Psoas muscle (tissue), 8 donors: ENCODE measurements around the gene BCKDHB. TPM values are rescaled to one million over a fixed set of nuclear protein-coding genes. Genes with fewer than 3 reads are reported as not detected.
"Not testable (repeated sequence)": the region's sequence is repeated elsewhere in the genome, so short reads cannot be mapped to it uniquely, and the experiment has no call there.

Source experiments
- ATAC-seq, 4 donors: fragments of 200-7000 bp; cut with Tn5 transposase; one replicate each; pipeline ENCODE4 v1.9.1; 2020; ENCODE audit warnings: moderate library complexity in 3 of 4, mild to moderate bottlenecking in 2 of 4
- DNase-seq, 2 donors: peaks; one replicate each; pipeline ENCODE4 v3.0.0-alpha.2; 2020
- H3K27ac ChIP-seq: fragments of 200-600 bp; one replicate; pipeline ENCODE4 v1.8.0; 2022
- H3K27me3 ChIP-seq, 3 donors: fragments of 200-600 bp in 1 of 3; one replicate each; pipeline versions ENCODE4 v1.6.1 to v1.8.0; 2013 to 2022; ENCODE audit warnings: low read length in 2 of 3, mild to moderate bottlenecking in 2 of 3, moderate library complexity in 1 of 3; ENCODE audit not compliant: insufficient read depth in 3 of 3
- H3K36me3 ChIP-seq, 2 donors: fragments of 200-600 bp in 1 of 2; one replicate each; pipeline versions ENCODE4 v1.6.1 to v1.8.0; 2013 to 2022; ENCODE audit warnings: low read depth in 1 of 2, mild to moderate bottlenecking in 1 of 2, moderate library complexity in 1 of 2; ENCODE audit not compliant: insufficient read depth in 1 of 2
- H3K4me1 ChIP-seq: fragments of 200-600 bp; one replicate; pipeline ENCODE4 v1.8.0; 2022
- H3K4me3 ChIP-seq: fragments of 200-600 bp; one replicate; pipeline ENCODE4 v1.8.0; 2022; ENCODE audit warnings: mild to moderate bottlenecking
- H3K9me3 ChIP-seq: fragments of 200-600 bp; one replicate; pipeline ENCODE4 v1.8.0; 2022
- WGBS, 3 donors: extraction: QIAGEN DNeasy Blood & Tissue Kit; methylation state at CpG; one replicate each; pipeline versions ENCODE4 v1.1.6 to v1.1.7; 2013; 5-methylcytosine and 5-hydroxymethylcytosine counted together
- intact Hi-C, 2 donors: fragments of 100-400 bp; cut with DNase I; formaldehyde crosslinking; loops; one replicate each; pipeline versions ENCODE4 v1.11.0 to v1.14.2; 2022
- polyA plus RNA-seq, 3 donors: library from polyadenylated mRNA; stranded (reverse); fragments of 200-250 nt; gene quantifications; one replicate each; pipeline ENCODE4 v1.2.3, GENCODE V29; 2013
- total RNA-seq, 4 donors: library from RNA; stranded (reverse); fragmentation: NEBNext Ultra II Directional in 2 of 4; extraction: Animal tissue kit (Norgen Biotek cat#: 25700) in 2 of 4; gene quantifications; one replicate each; pipeline versions ENCODE4 v1.2.1 to v1.2.4, GENCODE V29; 2021 to 2023
- TF ChIP-seq, protein P1 (sequence below): fragments of 200-600 bp; IDR thresholded peaks from one replicate; pipeline ENCODE4 v1.8.0; 2022; ENCODE audit warnings: antibody characterized with exemption
- donor health status: healthy with polysubstance abuse.
- donor health status: DM: no; HTN: no; CAD: no; lungs with moderate emphysema.
- donor health status: Bipolar disorder and iron deficiency.
- donor health status: healthy.
- donor health status: DM: yes; HTN: yes; CAD: no.
- donor health status: DM: no; HTN: no; CAD: no.
- donor health status: DM: no; HTN: no; CAD: no.
- donor health status: DM: yes; HTN: yes; CAD: no.

Gene BCKDHB
- total and polyA plus RNA-seq, 7 donors = 3.2 to 13.9 (median 6.7) TPM

DNA sequence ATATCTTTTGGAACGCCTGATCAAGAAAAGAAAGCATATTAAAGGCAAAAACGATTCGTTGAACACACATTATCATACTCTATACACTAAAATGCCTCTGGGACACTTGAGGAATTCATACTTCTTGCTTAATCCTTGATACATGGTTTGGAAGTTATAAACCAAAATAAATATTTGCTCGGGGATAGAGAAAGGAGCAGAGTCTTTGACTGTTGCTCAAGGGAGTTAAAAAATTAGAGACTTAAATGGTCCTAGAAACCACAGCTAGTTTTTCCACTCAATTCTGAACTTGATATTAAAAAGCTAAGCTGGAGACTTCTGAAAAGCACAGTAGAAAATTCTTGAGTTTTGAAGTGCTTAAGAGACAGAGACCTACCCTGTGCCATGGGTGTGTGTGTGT, 98.9 kb downstream of the BCKDHB start:
- H3K9me3 ChIP-seq = no peaks in the 10 kb centered on the region
- 87 to 93% (median 92%) methylated on average over 4 of the region's 4 CpGs for WGBS, 3 donors
- no peaks in the 10 kb centered on the region for H3K27me3 ChIP-seq
- no peak overlapping the region for H3K4me3 ChIP-seq
- peaks cover 3% of the 10 kb centered on the region for H3K4me1 ChIP-seq
- H3K27ac ChIP-seq = no peak overlapping the region
- H3K36me3 ChIP-seq = peaks cover 0 to 3% of the 10 kb centered on the region in 2 donors
- TF ChIP-seq, protein P1, sequence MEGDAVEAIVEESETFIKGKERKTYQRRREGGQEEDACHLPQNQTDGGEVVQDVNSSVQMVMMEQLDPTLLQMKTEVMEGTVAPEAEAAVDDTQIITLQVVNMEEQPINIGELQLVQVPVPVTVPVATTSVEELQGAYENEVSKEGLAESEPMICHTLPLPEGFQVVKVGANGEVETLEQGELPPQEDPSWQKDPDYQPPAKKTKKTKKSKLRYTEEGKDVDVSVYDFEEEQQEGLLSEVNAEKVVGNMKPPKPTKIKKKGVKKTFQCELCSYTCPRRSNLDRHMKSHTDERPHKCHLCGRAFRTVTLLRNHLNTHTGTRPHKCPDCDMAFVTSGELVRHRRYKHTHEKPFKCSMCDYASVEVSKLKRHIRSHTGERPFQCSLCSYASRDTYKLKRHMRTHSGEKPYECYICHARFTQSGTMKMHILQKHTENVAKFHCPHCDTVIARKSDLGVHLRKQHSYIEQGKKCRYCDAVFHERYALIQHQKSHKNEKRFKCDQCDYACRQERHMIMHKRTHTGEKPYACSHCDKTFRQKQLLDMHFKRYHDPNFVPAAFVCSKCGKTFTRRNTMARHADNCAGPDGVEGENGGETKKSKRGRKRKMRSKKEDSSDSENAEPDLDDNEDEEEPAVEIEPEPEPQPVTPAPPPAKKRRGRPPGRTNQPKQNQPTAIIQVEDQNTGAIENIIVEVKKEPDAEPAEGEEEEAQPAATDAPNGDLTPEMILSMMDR = no peak
- DNase-seq = no peak
- no peak for ATAC-seq
- intact Hi-C loops = no loop called here

DNA sequence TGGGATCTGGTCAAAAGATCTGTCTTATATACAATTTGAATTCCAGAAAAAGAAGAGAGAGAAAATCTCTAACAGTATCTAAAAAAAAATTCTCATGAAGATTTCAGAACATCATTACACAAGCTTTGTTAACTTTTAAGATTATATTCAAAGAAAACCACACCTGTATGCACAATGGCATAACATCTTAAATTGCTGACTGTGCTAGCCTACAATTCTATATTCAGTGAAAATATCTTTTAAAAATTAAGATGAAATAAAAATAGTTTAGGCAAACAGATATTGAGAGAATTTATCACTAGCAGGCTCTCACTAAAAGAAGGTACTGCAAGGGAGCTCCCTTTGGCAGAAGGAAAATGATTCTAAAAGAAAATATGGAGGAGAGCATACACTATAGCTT, 100.3 kb downstream of the BCKDHB start:
- no peak for DNase-seq
- Histone ChIP-seq H3K4me3 (no peak overlapping the region), H3K36me3 (peaks cover 0 to 3% of the 10 kb centered on the region in 2 donors), H3K4me1 (peaks cover 14% of the 10 kb centered on the region), H3K27ac (no peak overlapping the region), H3K9me3 (no peaks in the 10 kb centered on the region), H3K27me3 (no peaks in the 10 kb centered on the region)
- ATAC-seq = no peak
- TF ChIP-seq, protein P1 = no peak
- intact Hi-C loops = no loop called here

DNA sequence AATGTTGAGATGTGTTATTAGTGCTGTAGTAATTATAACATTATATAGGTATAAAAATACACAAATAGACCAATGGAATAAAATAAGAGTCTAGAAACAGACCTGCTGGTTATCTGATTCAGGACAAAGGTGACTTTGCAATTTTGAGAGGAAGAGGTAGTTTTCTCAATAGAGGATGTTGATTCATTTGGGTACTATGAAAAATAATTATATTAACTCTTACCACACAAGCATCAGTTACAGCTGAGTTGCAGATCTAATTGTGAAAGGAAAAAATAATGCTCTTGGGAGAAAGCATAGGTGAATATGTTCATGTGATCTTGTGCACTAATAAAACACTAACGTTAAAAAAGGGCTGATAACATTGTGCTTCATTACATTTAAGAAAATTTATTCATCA, 103.0 kb downstream of the BCKDHB start:
- intact Hi-C loops = no loop called here
- H3K27ac ChIP-seq = no peak overlapping the region

DNA sequence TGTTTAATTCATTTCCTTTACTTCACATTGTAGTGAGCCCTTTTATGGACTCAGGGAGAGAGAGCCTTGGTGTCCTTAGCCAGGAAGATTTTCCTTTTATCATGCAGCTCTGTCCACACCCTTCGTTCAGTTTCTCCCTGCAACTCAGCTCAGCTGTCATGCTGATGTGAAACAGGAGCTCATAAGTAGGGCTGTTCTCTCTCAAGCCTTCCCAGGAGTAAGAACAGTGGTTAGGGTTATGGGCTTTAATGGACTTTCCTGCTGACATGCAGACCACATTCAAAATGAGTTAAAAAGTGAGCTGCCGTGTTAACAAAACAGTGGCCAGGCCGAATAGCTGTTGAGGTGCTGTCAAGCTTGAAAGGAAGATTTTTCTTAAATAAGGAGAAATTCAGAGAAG, 104.1 kb downstream of the BCKDHB start:
- intact Hi-C loops = loop anchor here in 1 of 2 donors (10.0 kb wide), 1 partner anchor 1544 kb away; the partner anchor contains the start of gene TENT5A
- Histone ChIP-seq H3K36me3 (no peaks in the 10 kb centered on the region), H3K4me1 (peaks cover 14% of the 10 kb centered on the region), H3K27me3 (no peaks in the 10 kb centered on the region), H3K4me3 (no peak overlapping the region), H3K9me3 (no peaks in the 10 kb centered on the region), H3K27ac (no peak overlapping the region)
- TF ChIP-seq, protein P1 = no peak
- ATAC-seq (peak; percentile 67 to 86 (median 78)), DNase-seq (no peak)
- WGBS, 3 donors = 31 to 53% (median 42%) methylated on average over 3 of the region's 3 CpGs

More for the DNA sequence above, 103.0 kb downstream of the BCKDHB start:
- 72 to 83% (median 79%) methylated on average over 1 of the region's 1 CpG for WGBS, 3 donors
- ATAC-seq (no peak), DNase-seq (no peak)
- H3K4me3 ChIP-seq = no peak overlapping the region
- peaks cover 14% of the 10 kb centered on the region for H3K4me1 ChIP-seq
- no peaks in the 10 kb centered on the region for H3K9me3 ChIP-seq
- TF ChIP-seq, protein P1 = no peak
- peaks cover 0 to 3% of the 10 kb centered on the region in 2 donors for H3K36me3 ChIP-seq
- H3K27me3 ChIP-seq = no peaks in the 10 kb centered on the region

DNA sequence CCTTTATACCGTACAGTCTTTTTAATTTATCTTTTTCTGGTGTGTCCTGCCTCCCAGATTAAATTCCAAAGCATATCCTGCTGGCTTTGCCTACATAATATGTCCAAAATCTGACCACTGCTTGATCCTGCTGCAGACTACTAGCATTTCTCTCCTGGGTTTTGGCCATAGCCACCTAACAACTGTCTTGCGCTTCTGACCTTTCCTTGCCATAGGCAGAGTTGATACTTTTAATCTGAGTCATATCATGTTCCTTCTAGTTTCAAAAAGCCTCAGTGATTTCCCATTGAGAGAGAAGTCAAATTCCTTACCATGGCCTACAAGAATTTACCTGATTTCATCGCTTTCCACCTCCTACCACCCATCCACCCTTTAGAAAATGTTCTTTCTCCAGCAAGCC, 104.8 kb downstream of the BCKDHB start:
- DNase-seq = no peak
- H3K27ac ChIP-seq = no peak overlapping the region
- no peaks in the 10 kb centered on the region for H3K36me3 ChIP-seq
- H3K27me3 ChIP-seq = no peaks in the 10 kb centered on the region
- intact Hi-C loops = loop anchor here in 1 of 2 donors (10.0 kb wide), 1 partner anchor 1544 kb away; the partner anchor contains the start of gene TENT5A
- TF ChIP-seq, protein P1 = no peak
- ATAC-seq = peak in 3 of 4 donors; percentile 48 to 69 (median 57)
- H3K9me3 ChIP-seq = no peaks in the 10 kb centered on the region
- H3K4me3 ChIP-seq = no peak overlapping the region
- 58 to 79% (median 58%) methylated on average over 3 of the region's 3 CpGs for WGBS, 3 donors
- peaks cover 14% of the 10 kb centered on the region for H3K4me1 ChIP-seq

DNA sequence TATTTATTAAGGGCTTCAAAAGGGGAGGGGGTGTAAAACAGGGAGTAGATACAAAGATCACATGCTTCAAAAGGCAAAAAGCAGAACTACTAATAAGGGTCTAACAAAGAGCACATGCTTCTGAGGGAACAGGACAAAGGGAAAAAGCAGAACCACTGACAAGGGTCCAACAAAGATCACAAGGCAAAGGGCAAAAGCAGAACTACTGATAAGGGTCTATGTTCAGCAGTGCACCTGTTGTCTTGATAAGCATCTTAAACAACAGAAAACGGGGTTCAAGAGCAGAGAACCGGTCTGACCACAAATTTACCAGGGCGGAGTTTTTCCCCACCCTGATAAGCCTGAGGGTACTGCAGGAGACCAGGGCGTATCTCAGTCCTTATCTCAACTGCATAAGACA, 105.4 kb downstream of the BCKDHB start:
- not testable (repeated sequence) for H3K4me3 ChIP-seq, H3K36me3 ChIP-seq, ATAC-seq, H3K27me3 ChIP-seq, H3K27ac ChIP-seq, DNase-seq, H3K9me3 ChIP-seq
- intact Hi-C loops = loop anchor here in 1 of 2 donors (10.0 kb wide), 1 partner anchor 1543 kb away; the partner anchor contains the start of gene TENT5A
- peaks cover 14% of the 10 kb centered on the region for H3K4me1 ChIP-seq
- 91 to 95% (median 95%) methylated on average over 4 of the region's 4 CpGs for WGBS, 3 donors
